Natural killer cell (primary cell): Measurements from ENCODE around the gene HMX3. TPM values are rescaled to one million over a fixed set of nuclear protein-coding genes. Genes with fewer than 3 reads are reported as not detected.

Experiments
- ATAC-seq, 3 donors: fragments of 150-1000 bp in 2 of 3; fragments of 200-7000 bp in 1 of 3; cut with Tn5 transposase; 1 replicate in 1 of 3; 2 replicates in 2 of 3; pipeline ENCODE4 v1.10.0; 2021; ENCODE audit warnings: mild to moderate bottlenecking in 2 of 3, moderate library complexity in 2 of 3
- DNase-seq, 2 donors: peaks; one replicate each; pipeline versions ENCODE4 v3.0.0 to v3.0.0-alpha.2; 2013 to 2021; ENCODE audit warnings: mixed read lengths in 1 of 2
- H3K27ac ChIP-seq: one replicate; pipeline ENCODE4 v1.5.1; 2013; ENCODE audit warnings: mild to moderate bottlenecking, low read length
- H3K27me3 ChIP-seq: one replicate; pipeline ENCODE4 v1.6.1; 2013; ENCODE audit warnings: low read length; ENCODE audit not compliant: control insufficient read depth, insufficient read depth
- H3K36me3 ChIP-seq: one replicate; pipeline ENCODE4 v1.6.1; 2013; ENCODE audit warnings: low read length; ENCODE audit not compliant: control insufficient read depth, insufficient read depth
- H3K4me1 ChIP-seq: one replicate; pipeline ENCODE4 v1.6.1; 2013; ENCODE audit warnings: low read length; ENCODE audit not compliant: control insufficient read depth, insufficient read depth
- H3K4me3 ChIP-seq: one replicate; pipeline ENCODE4 v1.5.1; 2013; ENCODE audit warnings: low read length
- H3K9me3 ChIP-seq: one replicate; pipeline ENCODE4 v1.6.1; 2013; ENCODE audit warnings: low read length; ENCODE audit not compliant: control insufficient read depth, insufficient read depth
- H3K27ac Mint-ChIP-seq, 2 donors: one replicate each; pipeline ENCODE4 v1.8.0; 2022; ENCODE audit warnings: mild to moderate bottlenecking in 2 of 2, mixed read lengths in 2 of 2, moderate library complexity in 1 of 2
- H3K27me3 Mint-ChIP-seq, 2 donors: one replicate each; pipeline ENCODE4 v1.8.0; 2022; ENCODE audit warnings: low read depth in 2 of 2, mixed read lengths in 2 of 2
- H3K36me3 Mint-ChIP-seq: one replicate; pipeline ENCODE4 v1.8.0; 2022; ENCODE audit warnings: mixed read lengths
- H3K4me1 Mint-ChIP-seq, 2 donors: one replicate each; pipeline ENCODE4 v1.8.0; 2022; ENCODE audit warnings: mixed read lengths in 2 of 2
- H3K4me3 Mint-ChIP-seq: one replicate; pipeline ENCODE4 v1.8.0; 2022; ENCODE audit warnings: mild to moderate bottlenecking, moderate library complexity, mixed read lengths
- H3K9me3 Mint-ChIP-seq, 2 donors: one replicate each; pipeline ENCODE4 v1.8.0; 2022; ENCODE audit warnings: mixed read lengths in 2 of 2
- CTCF ChIP-seq: fragments of 200-600 bp; IDR thresholded peaks from one replicate; pipeline ENCODE4 v1.8.0; 2022; ENCODE audit warnings: antibody characterized with exemption
- WGBS: methylation state at CpG from one replicate; pipeline ENCODE4 v1.1.7; 2013; ENCODE audit warnings: missing lambda C conversion rate; ENCODE audit not compliant: insufficient coverage; 5-methylcytosine and 5-hydroxymethylcytosine counted together
- intact Hi-C: fragments of 100-400 bp; cut with micrococcal nuclease; formaldehyde crosslinking; loops from one replicate; pipeline ENCODE4 v1.14.2; 2022
- total RNA-seq, 4 donors: library from RNA; stranded (reverse); fragments of 120-200 nt in 1 of 4; gene quantifications; one replicate each; pipeline versions ENCODE4 v1.2.3 to v1.2.4, GENCODE V29; 2013 to 2022

The HMX3 gene
- total RNA-seq, 3 donors from 2014 or later (not counting 1 experiment from before 2014, with no cell fraction given), result 0.33 TPM; not detected in 2

- intact Hi-C loops, result no loop called here
- Histone ChIP-seq H3K4me3 (no peak overlapping the region), H3K4me1 (no peaks in the 10 kb centered on the region), H3K27me3 (no peaks in the 10 kb centered on the region), H3K36me3 (no peaks in the 10 kb centered on the region), H3K27ac (no peak overlapping the region), H3K9me3 (no peaks in the 10 kb centered on the region)
- H3K9me3 Mint-ChIP-seq, result no peaks in the 10 kb centered on the region
- H3K36me3 Mint-ChIP-seq, result no peaks in the 10 kb centered on the region
- 85% methylated on average over 7 of the region's 7 CpGs for WGBS
- no peak overlapping the region for H3K4me3 Mint-ChIP-seq
- H3K27me3 Mint-ChIP-seq, result peaks cover 15 to 22% of the 10 kb centered on the region in 2 donors
- no peak overlapping the region for H3K27ac Mint-ChIP-seq
- no peak for TF ChIP-seq CTCF
- DNase-seq, result no peak
- ATAC-seq, result no peak
- no peaks in the 10 kb centered on the region for H3K4me1 Mint-ChIP-seq
Observed at GRCh38 chr10:123097039-123097438, 38.7 kb upstream of the HMX3 start.

GRCh38 chr10:123100030-123100762 lies 35.6 kb upstream of the HMX3 start:
- no peak for TF ChIP-seq CTCF
- Mint-ChIP-seq H3K36me3 (no peaks in the 10 kb centered on the region), H3K27me3 (peaks cover 6 to 11% of the 10 kb centered on the region in 2 donors), H3K4me1 (no peaks in the 10 kb centered on the region), H3K4me3 (no peak overlapping the region), H3K27ac (no peak overlapping the region), H3K9me3 (no peaks in the 10 kb centered on the region)
- intact Hi-C loops, result no loop called here
- H3K4me1 ChIP-seq, result no peaks in the 10 kb centered on the region
- H3K36me3 ChIP-seq, result no peaks in the 10 kb centered on the region
- WGBS, result 78% methylated on average over 6 of the region's 7 CpGs
- ATAC-seq, result no peak
- no peak overlapping the region for H3K4me3 ChIP-seq
- H3K27me3 ChIP-seq, result no peaks in the 10 kb centered on the region
- no peak for DNase-seq
- H3K9me3 ChIP-seq, result no peaks in the 10 kb centered on the region
- no peak overlapping the region for H3K27ac ChIP-seq

GRCh38 chr10:123101872-123102271 lies 33.9 kb upstream of the HMX3 start:
- H3K9me3 Mint-ChIP-seq, result no peaks in the 10 kb centered on the region
- Histone ChIP-seq H3K36me3 (no peaks in the 10 kb centered on the region), H3K9me3 (no peaks in the 10 kb centered on the region), H3K27ac (no peak overlapping the region), H3K4me1 (no peaks in the 10 kb centered on the region), H3K4me3 (no peak overlapping the region), H3K27me3 (no peaks in the 10 kb centered on the region)
- no peaks in the 10 kb centered on the region for H3K4me1 Mint-ChIP-seq
- no peak overlapping the region for H3K4me3 Mint-ChIP-seq
- ATAC-seq, result no peak
- H3K27ac Mint-ChIP-seq, result no peak overlapping the region
- intact Hi-C loops, result no loop called here
- peaks cover 3 to 10% of the 10 kb centered on the region in 2 donors for H3K27me3 Mint-ChIP-seq
- H3K36me3 Mint-ChIP-seq, result no peaks in the 10 kb centered on the region
- no peak for DNase-seq
- no peak for TF ChIP-seq CTCF
- WGBS, result 72% methylated on average over 9 of the region's 9 CpGs

GRCh38 chr10:123102673-123103072 lies 33.1 kb upstream of the HMX3 start:
- no peaks in the 10 kb centered on the region for H3K9me3 ChIP-seq
- Mint-ChIP-seq H3K4me1 (no peaks in the 10 kb centered on the region), H3K27ac (no peak overlapping the region), H3K9me3 (no peaks in the 10 kb centered on the region), H3K27me3 (peaks cover 0 to 7% of the 10 kb centered on the region in 2 donors), H3K36me3 (no peaks in the 10 kb centered on the region), H3K4me3 (no peak overlapping the region)
- TF ChIP-seq CTCF, result no peak
- H3K36me3 ChIP-seq, result no peaks in the 10 kb centered on the region
- DNase-seq, result no peak
- no peaks in the 10 kb centered on the region for H3K27me3 ChIP-seq
- H3K4me3 ChIP-seq, result no peak overlapping the region
- intact Hi-C loops, result no loop called here
- no peaks in the 10 kb centered on the region for H3K4me1 ChIP-seq
- no peak for ATAC-seq
- no peak overlapping the region for H3K27ac ChIP-seq
- 57% methylated on average over 2 of the region's 2 CpGs for WGBS
